Mucosa of stomach (tissue), 1 donor: ENCODE results near the gene TRPM4.

Source experiments
- H3K27me3 ChIP-seq: one replicate; pipeline ENCODE4 v1.7.0; 2013; ENCODE audit warnings: mild to moderate bottlenecking, low read length; ENCODE audit not compliant: control insufficient read depth, insufficient read depth
- H3K36me3 ChIP-seq: one replicate; pipeline ENCODE4 v1.7.0; 2013; ENCODE audit warnings: low read length; ENCODE audit not compliant: control insufficient read depth, insufficient read depth
- H3K4me1 ChIP-seq: one replicate; pipeline ENCODE4 v1.7.0; 2013; ENCODE audit warnings: mild to moderate bottlenecking, low read length; ENCODE audit not compliant: control insufficient read depth, insufficient read depth
- H3K4me3 ChIP-seq: one replicate; pipeline ENCODE4 v1.7.0; 2013; ENCODE audit warnings: low read length
- H3K9ac ChIP-seq: one replicate; pipeline ENCODE4 v1.7.0; 2013; ENCODE audit warnings: mild to moderate bottlenecking, low read length, moderate library complexity
- H3K9me3 ChIP-seq: one replicate; pipeline ENCODE4 v1.7.0; 2013; ENCODE audit warnings: mild to moderate bottlenecking, low read length, moderate library complexity; ENCODE audit not compliant: control insufficient read depth
- donor health status: Pancreatic carcinoma.

The TRPM4 gene

GRCh38 chr19:49128545-49129237 lies 28.9 kb upstream of the TRPM4 start:
- H3K9ac ChIP-seq = no peak overlapping the region
- no peaks in the 10 kb centered on the region for H3K36me3 ChIP-seq
- H3K4me1 ChIP-seq = peaks cover 32% of the 10 kb centered on the region
- H3K9me3 ChIP-seq = no peaks in the 10 kb centered on the region
- H3K27me3 ChIP-seq = no peaks in the 10 kb centered on the region
- H3K4me3 ChIP-seq = no peak overlapping the region

GRCh38 chr19:49129238-49129583 lies 28.4 kb upstream of the TRPM4 start:
- no peak overlapping the region for H3K9ac ChIP-seq
- H3K36me3 ChIP-seq = no peaks in the 10 kb centered on the region
- H3K4me3 ChIP-seq = no peak overlapping the region
- no peaks in the 10 kb centered on the region for H3K9me3 ChIP-seq
- peaks cover 38% of the 10 kb centered on the region for H3K4me1 ChIP-seq
- H3K27me3 ChIP-seq = no peaks in the 10 kb centered on the region

- H3K9me3 ChIP-seq = no peaks in the 10 kb centered on the region
- H3K9ac ChIP-seq = no peak overlapping the region
- peaks cover 36% of the 10 kb centered on the region for H3K4me1 ChIP-seq
- H3K27me3 ChIP-seq = no peaks in the 10 kb centered on the region
- H3K4me3 ChIP-seq = no peak overlapping the region
- no peaks in the 10 kb centered on the region for H3K36me3 ChIP-seq
Measured at GRCh38 chr19:49130325-49130724, 27.3 kb upstream of the TRPM4 start.

GRCh38 chr19:49132974-49133609 lies 24.5 kb upstream of the TRPM4 start:
- peak overlapping the region; percentile 36 for H3K4me3 ChIP-seq
- H3K4me1 ChIP-seq = peaks cover 35% of the 10 kb centered on the region
- no peaks in the 10 kb centered on the region for H3K27me3 ChIP-seq
- H3K9me3 ChIP-seq = no peaks in the 10 kb centered on the region
- no peaks in the 10 kb centered on the region for H3K36me3 ChIP-seq
- peak overlapping the region; percentile 22 for H3K9ac ChIP-seq

GRCh38 chr19:49133621-49134454 lies 23.8 kb upstream of the TRPM4 start:
- peak overlapping the region; percentile 22 for H3K9ac ChIP-seq
- peak overlapping the region; percentile 36 for H3K4me3 ChIP-seq
- H3K4me1 ChIP-seq = peaks cover 28% of the 10 kb centered on the region
- H3K27me3 ChIP-seq = no peaks in the 10 kb centered on the region
- H3K36me3 ChIP-seq = no peaks in the 10 kb centered on the region
- no peaks in the 10 kb centered on the region for H3K9me3 ChIP-seq

GRCh38 chr19:49135686-49136085 lies 21.9 kb upstream of the TRPM4 start:
- Histone ChIP-seq H3K9me3 (no peaks in the 10 kb centered on the region), H3K27me3 (no peaks in the 10 kb centered on the region), H3K4me1 (peaks cover 26% of the 10 kb centered on the region), H3K36me3 (no peaks in the 10 kb centered on the region), H3K9ac (no peak overlapping the region), H3K4me3 (no peak overlapping the region)

- no peak overlapping the region for H3K9ac ChIP-seq
- H3K36me3 ChIP-seq = no peaks in the 10 kb centered on the region
- H3K27me3 ChIP-seq = no peaks in the 10 kb centered on the region
- H3K4me3 ChIP-seq = no peak overlapping the region
- H3K4me1 ChIP-seq = peaks cover 26% of the 10 kb centered on the region
- no peaks in the 10 kb centered on the region for H3K9me3 ChIP-seq
Measured at GRCh38 chr19:49136771-49137171, 20.8 kb upstream of the TRPM4 start.

GRCh38 chr19:49140951-49141350 lies 16.6 kb upstream of the TRPM4 start:
- no peak overlapping the region for H3K4me3 ChIP-seq
- no peak overlapping the region for H3K9ac ChIP-seq
- H3K36me3 ChIP-seq = no peaks in the 10 kb centered on the region

GRCh38 chr19:49141352-49141751 lies 16.2 kb upstream of the TRPM4 start:
- Histone ChIP-seq H3K9me3 (no peaks in the 10 kb centered on the region), H3K4me1 (peaks cover 10% of the 10 kb centered on the region), H3K9ac (no peak overlapping the region), H3K36me3 (no peaks in the 10 kb centered on the region), H3K27me3 (no peaks in the 10 kb centered on the region), H3K4me3 (no peak overlapping the region)

More at GRCh38 chr19:49140951-49141350, 16.6 kb upstream of the TRPM4 start:
- Histone ChIP-seq H3K27me3 (no peaks in the 10 kb centered on the region), H3K4me1 (peaks cover 12% of the 10 kb centered on the region), H3K9me3 (no peaks in the 10 kb centered on the region)

GRCh38 chr19:49142866-49143335 lies 14.7 kb upstream of the TRPM4 start:
- no peaks in the 10 kb centered on the region for H3K9me3 ChIP-seq
- peak overlapping the region; percentile 60 for H3K4me3 ChIP-seq
- H3K9ac ChIP-seq = peak overlapping the region; percentile 43
- no peaks in the 10 kb centered on the region for H3K27me3 ChIP-seq
- H3K36me3 ChIP-seq = no peaks in the 10 kb centered on the region
- H3K4me1 ChIP-seq = peaks cover 10% of the 10 kb centered on the region

- Histone ChIP-seq H3K4me3 (no peak overlapping the region), H3K36me3 (no peaks in the 10 kb centered on the region), H3K9ac (no peak overlapping the region), H3K9me3 (no peaks in the 10 kb centered on the region), H3K4me1 (peaks cover 28% of the 10 kb centered on the region), H3K27me3 (no peaks in the 10 kb centered on the region)
Measured at GRCh38 chr19:49145573-49146407, 11.8 kb upstream of the TRPM4 start.
